Retinal pigment epithelial cell (primary cell): ENCODE results near the gene C9orf43.
"Not testable (repeated sequence)": the region's sequence is repeated elsewhere in the genome, so short reads cannot be mapped to it uniquely, and the experiment has no call there.

Experiments used
- DNase-seq: peaks from one replicate; pipeline ENCODE4 v3.0.0-alpha.2; 2010; ENCODE audit warnings: low read depth
- H3K4me3 ChIP-seq: 2 replicates; pipeline ENCODE4 v1.5.1; 2011; ENCODE audit warnings: mild to moderate bottlenecking, low read length, control low read depth, moderate library complexity
- TF ChIP-seq, protein P1 (sequence below): conservative IDR thresholded peaks from 2 replicates; pipeline ENCODE4 v1.5.1; 2011; ENCODE audit warnings: low read depth, low read length, control low read depth, inconsistent platforms

C9orf43 gene

DNA sequence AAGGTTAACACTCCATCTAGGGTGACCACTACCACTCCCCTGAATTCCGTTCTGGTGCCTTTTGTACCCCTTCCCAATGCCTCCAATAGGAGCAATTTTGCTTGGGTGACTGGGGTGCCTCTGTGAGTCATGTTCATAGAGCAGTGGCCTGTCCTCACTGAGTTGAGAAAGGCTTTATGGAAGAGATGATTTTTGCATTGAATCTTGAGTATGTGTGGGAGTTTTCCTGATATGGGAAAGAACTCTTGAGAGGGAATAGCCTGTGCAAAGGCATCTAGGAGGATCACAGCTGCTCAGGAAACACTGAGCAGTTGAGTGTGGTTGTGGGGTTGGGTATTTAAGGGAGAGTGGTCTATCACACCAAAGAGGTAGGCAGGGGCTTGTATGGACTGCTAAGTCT is 16.2 kb downstream of the C9orf43 start:
- no peak for DNase-seq
- TF ChIP-seq, protein P1, sequence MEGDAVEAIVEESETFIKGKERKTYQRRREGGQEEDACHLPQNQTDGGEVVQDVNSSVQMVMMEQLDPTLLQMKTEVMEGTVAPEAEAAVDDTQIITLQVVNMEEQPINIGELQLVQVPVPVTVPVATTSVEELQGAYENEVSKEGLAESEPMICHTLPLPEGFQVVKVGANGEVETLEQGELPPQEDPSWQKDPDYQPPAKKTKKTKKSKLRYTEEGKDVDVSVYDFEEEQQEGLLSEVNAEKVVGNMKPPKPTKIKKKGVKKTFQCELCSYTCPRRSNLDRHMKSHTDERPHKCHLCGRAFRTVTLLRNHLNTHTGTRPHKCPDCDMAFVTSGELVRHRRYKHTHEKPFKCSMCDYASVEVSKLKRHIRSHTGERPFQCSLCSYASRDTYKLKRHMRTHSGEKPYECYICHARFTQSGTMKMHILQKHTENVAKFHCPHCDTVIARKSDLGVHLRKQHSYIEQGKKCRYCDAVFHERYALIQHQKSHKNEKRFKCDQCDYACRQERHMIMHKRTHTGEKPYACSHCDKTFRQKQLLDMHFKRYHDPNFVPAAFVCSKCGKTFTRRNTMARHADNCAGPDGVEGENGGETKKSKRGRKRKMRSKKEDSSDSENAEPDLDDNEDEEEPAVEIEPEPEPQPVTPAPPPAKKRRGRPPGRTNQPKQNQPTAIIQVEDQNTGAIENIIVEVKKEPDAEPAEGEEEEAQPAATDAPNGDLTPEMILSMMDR, result no peak
- no peak overlapping the region for H3K4me3 ChIP-seq

DNA sequence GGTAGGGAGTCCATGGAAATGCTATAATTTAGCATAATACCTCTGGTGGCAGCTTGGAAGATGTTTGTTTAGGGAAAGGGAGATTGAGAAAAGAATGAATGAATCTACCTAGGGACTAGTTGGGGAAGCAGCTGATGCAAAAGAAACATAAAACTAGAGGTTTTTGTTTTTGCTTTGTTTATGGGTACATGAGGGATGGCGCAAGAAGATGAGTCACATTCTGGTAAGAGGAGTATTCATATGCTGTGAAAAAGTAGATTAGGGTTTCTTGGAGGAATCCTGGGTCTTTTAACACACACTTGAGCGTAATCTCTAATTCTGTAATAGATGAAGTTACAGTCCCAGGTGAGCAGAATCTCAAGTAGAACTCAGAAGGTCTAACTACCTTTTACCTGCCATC is 17.1 kb downstream of the C9orf43 start:
- DNase-seq, result no peak
- no peak overlapping the region for H3K4me3 ChIP-seq
- TF ChIP-seq, protein P1, result no peak

DNA sequence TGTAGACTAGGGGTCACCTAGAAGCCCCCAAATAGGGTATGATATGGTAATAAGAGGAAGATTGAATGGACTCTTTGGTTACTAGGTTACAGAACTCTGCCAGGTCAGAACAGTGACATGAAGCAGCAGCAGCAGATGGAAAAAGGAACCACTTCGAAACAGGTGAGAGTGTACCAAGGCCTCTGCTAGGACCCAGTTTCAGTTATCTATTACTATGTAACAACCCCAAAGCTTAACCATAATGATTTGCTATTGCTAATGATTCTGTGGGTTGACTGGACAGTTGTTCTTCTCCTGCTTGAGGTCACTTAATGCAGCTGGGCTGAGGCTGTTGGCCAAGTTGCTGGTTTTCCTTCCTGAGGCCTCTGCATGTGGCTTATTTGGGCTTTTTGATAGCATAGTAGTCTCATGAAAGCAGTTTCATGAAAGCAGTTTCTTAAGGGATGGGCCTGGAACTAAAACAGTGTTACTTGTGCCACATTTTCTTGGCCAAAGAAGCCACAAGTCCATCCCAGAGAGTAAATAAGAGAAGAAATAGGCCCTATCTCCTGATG is 17.6 kb downstream of the C9orf43 start:
- H3K4me3 ChIP-seq, result no peak overlapping the region
- TF ChIP-seq, protein P1, result no peak
- DNase-seq, result no peak

DNA sequence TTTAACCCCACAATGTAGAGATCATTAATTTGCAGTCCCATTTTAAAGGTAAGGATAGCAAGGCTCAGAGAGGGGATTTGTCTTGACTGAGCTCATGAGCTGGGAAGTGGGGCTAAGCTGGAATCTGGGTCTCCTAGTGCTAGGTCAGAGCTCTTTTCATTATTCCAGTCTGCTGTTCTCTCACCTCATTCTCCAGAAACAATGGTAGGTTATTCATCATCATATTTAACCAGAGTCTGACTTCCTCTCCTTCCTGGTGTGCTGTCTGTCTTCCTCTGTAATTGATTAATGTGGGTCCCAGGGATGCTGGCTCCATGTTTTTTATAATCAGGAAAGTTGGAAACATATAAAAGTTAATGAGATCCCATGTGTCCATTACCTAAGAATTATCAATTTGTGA is 20.6 kb downstream of the C9orf43 start:
- TF ChIP-seq, protein P1, result no peak
- DNase-seq, result no peak

DNA sequence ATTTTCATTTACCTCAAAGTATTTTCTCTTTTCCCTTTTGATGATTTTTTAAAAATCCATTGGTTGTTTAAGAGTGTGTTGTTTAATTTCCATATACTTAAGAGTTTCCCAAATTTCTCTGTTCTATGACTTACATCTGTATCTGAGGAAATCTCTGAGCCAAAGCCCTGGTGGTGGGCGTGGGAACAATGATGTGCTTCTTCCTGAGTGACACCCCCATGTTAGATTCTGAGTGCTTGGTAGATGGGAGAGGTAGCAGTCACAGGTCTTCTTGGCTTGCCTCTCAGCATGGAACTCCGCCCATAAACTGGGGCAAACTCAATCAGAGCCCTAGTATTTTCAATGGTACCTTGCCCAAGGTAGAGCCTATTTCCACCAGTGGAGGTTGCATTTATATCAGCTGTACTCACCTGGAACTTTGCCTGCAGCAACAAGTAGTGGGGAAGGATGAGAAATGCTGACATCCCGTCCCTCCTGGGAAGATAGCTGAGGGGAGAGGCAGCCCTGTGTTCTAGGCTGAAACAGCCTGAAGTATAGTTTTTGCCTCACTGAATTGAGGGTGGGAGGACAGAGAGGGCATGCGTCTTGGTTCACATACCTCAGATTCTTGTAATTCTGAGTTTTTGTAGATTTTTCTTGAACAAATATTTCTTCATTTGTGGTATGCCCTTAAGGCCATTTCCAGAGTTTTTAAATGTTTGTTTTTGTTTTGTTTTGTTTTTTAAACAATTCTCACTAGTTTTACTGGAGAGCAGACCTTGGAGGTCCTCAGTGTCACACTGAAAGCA is 26.4 kb downstream of the C9orf43 start:
- TF ChIP-seq, protein P1, result no peak
- DNase-seq, result no peak

More for the DNA sequence above, 20.6 kb downstream of the C9orf43 start:
- no peak overlapping the region for H3K4me3 ChIP-seq

DNA sequence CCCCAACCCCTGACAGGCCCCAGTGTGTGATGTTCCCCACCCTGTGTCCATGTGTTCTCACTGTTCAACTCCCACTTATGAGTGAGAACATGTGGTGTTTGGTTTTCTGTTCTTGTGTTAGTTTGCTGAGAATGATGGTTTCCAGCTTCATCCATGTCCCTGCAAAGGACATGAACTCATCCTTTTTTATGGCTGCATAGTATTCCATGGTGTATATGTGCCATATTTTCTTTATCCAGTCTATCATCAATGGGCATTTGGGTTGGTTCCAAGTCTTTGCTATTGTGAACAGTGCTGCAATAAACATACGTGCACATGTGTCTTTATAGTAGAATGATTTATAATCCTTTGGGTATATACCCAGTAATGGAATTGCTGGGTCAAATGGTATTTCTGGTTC is 27.2 kb downstream of the C9orf43 start:
- not testable (repeated sequence) for H3K4me3 ChIP-seq, DNase-seq

More for the DNA sequence above, 26.4 kb downstream of the C9orf43 start:
- H3K4me3 ChIP-seq, result no peak overlapping the region

DNA sequence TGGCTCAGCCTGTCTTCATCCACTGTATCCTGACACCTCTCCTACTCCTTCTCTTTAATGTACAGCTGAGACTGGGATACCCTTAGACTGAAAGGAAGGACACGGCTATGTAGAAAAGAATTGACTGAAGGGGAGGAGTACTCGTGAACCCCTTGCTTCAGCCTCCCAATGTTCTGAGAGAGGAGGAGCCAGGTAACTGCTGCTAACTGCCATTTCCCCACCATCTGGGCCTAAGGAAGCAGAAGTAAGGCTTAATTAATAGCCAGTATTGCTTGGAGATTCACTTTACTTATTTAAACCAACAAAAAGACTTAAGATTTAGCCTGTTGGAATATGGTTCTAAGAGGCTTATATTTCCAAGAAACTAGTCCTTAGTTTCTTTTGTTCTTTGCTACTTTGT is 34.2 kb downstream of the C9orf43 start:
- no peak overlapping the region for H3K4me3 ChIP-seq
- DNase-seq, result no peak
- TF ChIP-seq, protein P1, result no peak
